Ramos (cell line): ENCODE results near the gene VPS72.
"Not testable (repeated sequence)": the region's sequence is repeated elsewhere in the genome, so short reads cannot be mapped to it uniquely, and the experiment has no call there.

Experiments
- in situ Hi-C: fragments of 300-500 bp; cut with MboI; formaldehyde crosslinking; loops from one replicate; pipeline ENCODE4 v1.14.3; 2022; ENCODE audit warnings: low sequenced_read_pairs; ENCODE audit not compliant: unreplicated experiment

Gene VPS72

DNA sequence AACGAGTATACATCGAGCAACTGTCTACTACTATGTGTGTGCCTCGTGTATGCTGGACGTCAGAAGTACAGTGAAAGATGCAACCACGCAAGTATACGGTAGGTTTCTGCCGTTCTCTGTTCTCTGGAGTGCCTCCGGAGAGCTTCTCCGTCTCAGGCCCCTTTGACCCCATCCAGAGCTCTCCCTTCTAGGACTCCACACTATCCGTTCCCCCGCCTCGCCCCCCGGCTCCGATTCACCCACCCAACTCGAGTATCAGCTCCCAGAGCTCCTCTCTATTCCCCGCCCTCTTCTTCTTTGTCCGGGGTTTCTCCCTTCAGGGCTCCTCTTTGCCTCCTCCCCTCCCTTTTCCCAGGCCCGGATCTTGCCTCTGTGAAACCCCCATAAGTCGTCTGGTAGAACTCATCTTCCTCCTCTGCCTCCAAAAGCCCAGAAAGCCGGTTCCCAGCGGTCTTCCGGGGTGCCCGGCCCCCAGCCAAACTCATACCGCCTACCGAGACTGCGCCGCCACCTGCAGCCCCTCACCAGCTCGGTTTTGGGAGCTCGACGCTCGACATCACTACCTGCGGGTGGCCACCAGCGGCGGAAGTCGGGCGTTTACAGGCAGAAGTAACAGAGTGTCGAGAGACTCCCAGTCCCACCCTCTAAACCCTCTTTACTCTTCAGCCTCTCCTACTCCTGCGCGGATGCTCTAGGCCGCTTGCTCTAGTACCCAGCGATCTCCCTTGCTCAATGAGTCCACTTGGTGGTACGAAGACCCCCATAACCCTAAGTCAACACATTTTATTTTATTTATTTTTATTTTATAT lies at the start of gene VPS72:
Gene VPS72 (minus strand): TSS at position 561 of the 809 bp plus-strand sequence. CDS start 76 bp downstream, at position 485.
- in situ Hi-C loops: no loop called here

DNA sequence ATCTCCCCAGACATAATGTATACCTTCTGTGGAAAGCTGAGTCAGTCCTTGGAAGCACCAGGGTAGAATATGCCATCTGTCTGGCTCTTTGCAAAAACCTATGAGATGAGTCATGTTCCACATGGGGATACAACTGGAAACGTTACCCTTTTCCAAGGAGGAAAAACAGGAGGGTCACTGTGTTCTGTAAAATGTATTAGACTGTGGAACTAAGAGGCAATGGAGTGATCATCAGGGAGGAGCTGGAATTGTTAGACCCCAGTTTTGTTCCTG lies 48.4 kb upstream of the VPS72 start:
- in situ Hi-C loops: no loop called here

GRCh38 chr1:151237678-151238466 lies 47.9 kb upstream of the VPS72 start:
- in situ Hi-C loops: no loop called here

GRCh38 chr1:151235235-151235634 lies 45.2 kb upstream of the VPS72 start:
- in situ Hi-C loops: no loop called here

GRCh38 chr1:151222130-151222529 lies 32.1 kb upstream of the VPS72 start:
- in situ Hi-C loops: no loop called here

DNA sequence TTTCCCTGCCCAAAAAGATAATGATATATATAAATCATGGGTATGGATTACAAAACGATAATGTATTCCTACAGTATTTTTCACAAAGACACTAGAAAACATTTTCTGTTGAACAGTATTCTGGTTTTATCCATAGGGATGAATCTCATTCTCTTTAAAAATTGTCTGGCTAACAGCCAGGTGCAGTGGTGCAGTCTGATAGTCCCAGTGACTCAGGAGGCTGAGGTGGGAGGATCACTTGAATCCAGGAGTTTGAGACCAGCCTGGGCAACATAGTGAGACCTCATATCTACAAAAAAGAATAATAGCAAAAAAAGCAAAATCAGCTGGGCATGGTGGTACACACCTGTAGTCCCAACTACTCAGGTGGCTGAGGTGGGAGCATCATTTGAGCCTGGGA lies 31.6 kb upstream of the VPS72 start:
- in situ Hi-C loops: no loop called here

DNA sequence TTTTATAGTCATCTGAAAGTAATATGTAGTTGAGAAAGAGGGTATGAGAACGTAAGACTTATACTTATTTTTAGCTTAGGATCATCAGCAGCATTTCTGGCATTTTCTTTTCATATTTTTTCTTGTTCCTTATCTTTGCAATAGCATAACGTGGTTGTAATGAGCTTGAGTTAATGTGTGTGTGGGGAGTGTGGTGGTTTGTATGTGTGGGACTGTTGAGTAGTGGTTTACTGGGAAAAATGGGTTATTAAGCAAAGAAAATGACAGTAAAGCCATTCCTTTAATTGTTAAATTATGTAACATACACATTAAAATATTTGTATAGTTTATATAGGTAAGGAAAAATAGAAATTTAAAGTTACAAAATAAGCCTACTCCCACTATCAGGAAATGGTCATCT lies 23.6 kb upstream of the VPS72 start:
- in situ Hi-C loops: no loop called here

GRCh38 chr1:151211972-151212705 lies 22.1 kb upstream of the VPS72 start:
- in situ Hi-C loops: no loop called here

DNA sequence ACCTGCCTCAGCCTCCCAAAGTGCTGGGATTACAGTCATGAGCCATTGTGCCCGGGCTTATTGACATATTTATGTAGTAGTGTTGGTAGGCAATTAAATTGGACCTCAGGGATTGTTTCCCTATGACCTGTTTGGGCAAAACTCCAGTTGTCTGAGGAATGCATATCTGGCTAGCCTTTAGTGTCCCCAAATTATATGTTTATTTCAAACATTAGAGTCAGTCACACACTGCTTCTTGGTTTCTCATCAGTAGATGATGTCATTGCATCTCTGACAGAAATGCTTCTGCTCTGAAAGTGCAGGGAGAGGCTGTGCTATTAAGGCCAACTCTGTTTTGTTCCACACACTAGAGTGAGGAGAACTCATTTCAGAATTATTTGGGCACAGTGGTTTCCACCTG lies 20.8 kb upstream of the VPS72 start:
- in situ Hi-C loops: no loop called here

DNA sequence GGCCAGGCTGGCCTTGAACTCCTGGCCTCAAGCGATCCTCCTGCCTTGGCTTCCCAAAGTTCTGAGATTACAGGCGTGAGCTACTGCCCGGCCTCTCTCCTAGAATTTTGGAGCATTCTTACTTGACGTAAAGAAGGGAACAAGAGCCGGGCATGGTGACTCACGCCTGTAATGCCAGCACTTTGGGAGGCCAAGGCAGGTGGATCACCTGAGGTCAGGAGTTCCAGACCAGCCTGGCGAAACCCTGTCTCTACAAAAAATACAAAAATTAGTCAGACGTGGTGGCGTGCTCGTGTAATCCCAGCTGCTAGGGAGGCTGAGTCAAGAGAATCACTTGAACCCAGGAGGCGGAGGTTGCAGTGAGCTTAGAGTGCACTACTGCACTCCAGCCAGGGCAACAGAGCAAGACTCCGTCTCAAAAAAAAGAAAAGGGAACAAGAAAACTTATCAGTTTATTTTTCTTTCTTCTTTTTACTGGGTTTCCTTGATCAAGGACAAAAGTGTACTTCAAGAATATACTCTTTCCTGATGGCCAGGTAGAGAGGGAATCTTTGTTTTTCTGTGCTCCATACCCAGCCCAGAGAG lies 15.5 kb upstream of the VPS72 start:
- in situ Hi-C loops: not testable (repeated sequence)

DNA sequence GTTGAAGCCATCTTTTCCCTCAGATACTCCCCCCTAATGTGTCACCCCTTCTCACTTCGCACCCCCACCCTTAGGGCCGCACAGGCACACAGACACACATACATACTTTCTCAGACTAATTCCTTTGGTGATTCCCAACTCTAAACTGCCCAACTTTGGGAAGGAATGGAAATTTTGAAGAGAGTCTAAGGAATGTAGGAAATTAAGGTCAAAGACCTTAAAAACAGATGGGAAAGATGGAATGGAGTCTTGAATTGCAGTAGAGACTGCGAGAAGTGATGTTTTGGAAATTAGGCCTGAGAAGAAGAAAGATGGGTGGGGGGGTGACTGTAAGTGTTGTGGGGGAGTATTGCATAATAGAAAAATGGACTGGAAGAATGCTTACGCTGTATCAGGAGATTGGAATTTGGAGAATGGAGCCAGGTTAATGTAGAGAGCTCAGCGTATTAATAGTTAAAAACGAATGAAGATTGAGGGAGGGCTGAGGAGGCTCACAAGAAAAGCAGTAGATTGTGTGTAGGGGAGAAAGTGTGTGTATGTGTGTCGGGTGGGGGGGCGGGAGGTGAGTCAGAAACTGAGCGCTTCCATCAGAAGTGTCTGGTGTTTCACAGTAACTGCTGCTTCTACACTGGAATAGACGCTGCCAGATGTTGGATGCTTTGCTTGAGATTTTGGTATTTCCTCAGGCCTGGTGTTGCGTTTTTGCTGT lies 10.0 kb upstream of the VPS72 start:
- in situ Hi-C loops: no loop called here

- in situ Hi-C loops: no loop called here
These were observed 8.5 kb upstream of the VPS72 start, which contains the start of gene PIP5K1A for GRCh38 chr1:151198254-151199127. Gene PIP5K1A (plus strand): TSS chr1:151198552. CDS start chr1:151198997, 445 bp downstream.

- in situ Hi-C loops: no loop called here
These were observed 7.9 kb upstream of the VPS72 start for GRCh38 chr1:151197863-151198253.

GRCh38 chr1:151196292-151196800 lies 6.3 kb upstream of the VPS72 start:
- in situ Hi-C loops: no loop called here

DNA sequence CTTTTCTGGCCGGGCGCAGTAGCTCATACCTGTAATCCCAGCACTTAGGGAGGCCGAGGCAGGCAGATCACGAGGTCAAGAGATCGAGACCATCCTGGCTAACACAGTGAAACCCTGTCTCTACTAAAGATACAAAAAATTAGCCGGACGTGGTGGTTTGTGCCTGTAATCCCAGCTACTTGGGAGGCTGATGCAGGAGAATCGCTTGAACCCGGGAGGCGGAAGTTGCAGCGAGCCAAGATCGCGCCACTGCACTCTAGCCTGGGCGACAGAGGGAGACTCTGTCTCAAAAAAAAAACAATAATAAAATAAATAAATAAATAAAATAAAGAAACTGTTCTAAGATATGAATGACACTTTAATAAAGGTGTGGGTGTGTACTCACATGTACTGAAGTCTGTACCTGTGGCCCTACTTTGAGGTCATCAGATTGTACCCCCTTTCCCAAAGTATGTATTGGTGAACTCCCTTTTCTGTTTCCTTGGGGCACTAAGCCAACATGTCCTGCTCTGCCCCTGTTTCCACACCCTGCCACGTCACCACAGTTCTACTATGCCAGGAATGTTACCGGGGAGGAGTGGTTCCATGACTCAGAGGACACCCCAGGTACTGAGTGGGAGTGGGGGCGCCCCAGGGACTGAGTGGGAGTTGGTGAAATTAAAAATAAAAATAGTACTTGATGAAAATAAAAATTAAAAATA lies 5.0 kb upstream of the VPS72 start:
- in situ Hi-C loops: not testable (repeated sequence)

- in situ Hi-C loops: no loop called here
These were observed 3.9 kb upstream of the VPS72 start for GRCh38 chr1:151193856-151194255.

- in situ Hi-C loops: no loop called here
These were observed 3.3 kb upstream of the VPS72 start for GRCh38 chr1:151193304-151193703.

- in situ Hi-C loops: no loop called here
These were observed 2.0 kb upstream of the VPS72 start for GRCh38 chr1:151192047-151192446.
